Gastrocnemius medialis (tissue), 4 donors: ENCODE measurements around the gene AIG1. TPM values are rescaled to one million over a fixed set of nuclear protein-coding genes. Genes with fewer than 3 reads are reported as not detected.

Experiments used
- ATAC-seq, 2 donors: fragments of 150-250 bp; one replicate each; pipeline ENCODE4 v1.9.1; 2016
- DNase-seq, 2 donors: peaks; one replicate each; pipeline ENCODE4 v3.0.0-alpha.2; 2019
- H3K27ac ChIP-seq, 4 donors: fragments of 200-600 bp; sonication (generic); 1 replicate in 1 of 4; 2 replicates in 3 of 4; pipeline ENCODE4 v1.5.1; 2016 to 2018; ENCODE audit warnings: mild to moderate bottlenecking in 2 of 4, moderate library complexity in 1 of 4
- H3K27me3 ChIP-seq, 3 donors: fragments of 200-600 bp; sonication (generic) in 2 of 3; 1 replicate in 1 of 3; 2 replicates in 2 of 3; pipeline versions ENCODE4 v1.5.1 to v1.6.0; 2016 to 2019; ENCODE audit warnings: mild to moderate bottlenecking in 1 of 3, moderate library complexity in 1 of 3
- H3K36me3 ChIP-seq, 2 donors: fragments of 200-600 bp; sonication (generic) in 1 of 2; one replicate each; pipeline ENCODE4 v1.5.1; 2017 to 2018
- H3K4me1 ChIP-seq, 2 donors: fragments of 200-600 bp; sonication (generic) in 1 of 2; one replicate each; pipeline ENCODE4 v1.5.1; 2016 to 2017; ENCODE audit warnings: mild to moderate bottlenecking in 2 of 2
- H3K4me3 ChIP-seq, 4 donors: fragments of 200-600 bp; sonication (generic) in 3 of 4; 1 replicate in 1 of 4; 2 replicates in 3 of 4; pipeline ENCODE4 v1.5.1; 2016 to 2019; ENCODE audit warnings: mild to moderate bottlenecking in 2 of 4
- H3K9me3 ChIP-seq, 3 donors: fragments of 200-600 bp; sonication (generic) in 2 of 3; 1 replicate in 1 of 3; 2 replicates in 2 of 3; pipeline ENCODE4 v1.5.1; 2016 to 2019
- CTCF ChIP-seq, 5 experiments: fragments of 450-650 bp in 3 of 5; fragments of 200-600 bp in 2 of 5; sonication (generic) in 2 of 5; IDR thresholded peaks in 4 of 5; conservative IDR thresholded peaks in 1 of 5; 1 replicate in 4 of 5; 2 replicates in 1 of 5; pipeline ENCODE4 v1.5.1; 2016 to 2019; ENCODE audit warnings: antibody characterized with exemption in 5 of 5, mild to moderate bottlenecking in 3 of 5, moderate library complexity in 3 of 5
- POLR2A ChIP-seq, 2 donors: fragments of 450-650 bp; IDR thresholded peaks; one replicate each; pipeline ENCODE4 v1.6.1; 2017; ENCODE audit warnings: antibody characterized with exemption in 2 of 2, mild to moderate bottlenecking in 2 of 2, moderate library complexity in 2 of 2
- in situ Hi-C, 4 donors: fragments of 200-750 bp; cut with MboI; loops; one replicate each; pipeline versions ENCODE4 v1.15.0 to v1.8.0; 2017; ENCODE audit warnings: low sequenced_read_pairs in 4 of 4
- intact Hi-C: fragments of 100-400 bp; cut with DNase I; formaldehyde crosslinking; loops from one replicate; pipeline ENCODE4 v1.15.1; 2023; ENCODE audit warnings: low total_unique reads
- total RNA-seq, 4 donors: library from RNA; depleted of rRNA; stranded (reverse); fragments of >200 nt; gene quantifications; one replicate each; pipeline versions ENCODE4 v1.1.0 to v1.2.3, GENCODE V29; 2016

Gene AIG1
- total RNA-seq, 4 donors from 2014 or later: 5.3 to 10.3 (median 5.7) TPM

GRCh38 chr6:143362192-143362558, 301.5 kb downstream of the AIG1 start:
- Histone ChIP-seq H3K4me1 (no peaks in the 10 kb centered on the region), H3K9me3 (no peaks in the 10 kb centered on the region), H3K27ac (no peak overlapping the region), H3K4me3 (no peak overlapping the region), H3K27me3 (no peaks in the 10 kb centered on the region), H3K36me3 (no peaks in the 10 kb centered on the region)
- DNase-seq: no peak
- intact Hi-C loops: no loop called here
- no peak for ATAC-seq
- in situ Hi-C loops: no loop called here
- TF ChIP-seq POLR2A (IDR thresholded peaks at IDR 0.05) (no peak), CTCF (IDR thresholded peaks at IDR 0.05 in 4 of 5, conservative IDR thresholded peaks at IDR 0.05 in 1 of 5) (no peak)

- in situ Hi-C loops (no loop called here), intact Hi-C loops (no loop called here)
- TF ChIP-seq CTCF (IDR thresholded peaks at IDR 0.05 in 4 of 5, conservative IDR thresholded peaks at IDR 0.05 in 1 of 5) (no peak), POLR2A (IDR thresholded peaks at IDR 0.05) (no peak)
- DNase-seq (no peak), ATAC-seq (no peak)
- Histone ChIP-seq H3K9me3 (no peaks in the 10 kb centered on the region), H3K27ac (no peak overlapping the region), H3K36me3 (no peaks in the 10 kb centered on the region), H3K27me3 (no peaks in the 10 kb centered on the region), H3K4me3 (no peak overlapping the region), H3K4me1 (no peaks in the 10 kb centered on the region)
Measured at GRCh38 chr6:143363299-143363698, 302.6 kb downstream of the AIG1 start.

GRCh38 chr6:143368426-143368825, 307.7 kb downstream of the AIG1 start:
- Histone ChIP-seq H3K4me3 (no peak overlapping the region), H3K36me3 (no peaks in the 10 kb centered on the region), H3K4me1 (no peaks in the 10 kb centered on the region), H3K27me3 (no peaks in the 10 kb centered on the region), H3K9me3 (no peaks in the 10 kb centered on the region), H3K27ac (no peak overlapping the region)
- intact Hi-C loops (no loop called here), in situ Hi-C loops (no loop called here)
- TF ChIP-seq CTCF (IDR thresholded peaks at IDR 0.05 in 4 of 5, conservative IDR thresholded peaks at IDR 0.05 in 1 of 5): no peak
- no peak for TF ChIP-seq POLR2A (IDR thresholded peaks at IDR 0.05)
- DNase-seq: no peak
- ATAC-seq: no peak

- no peak for DNase-seq
- no peaks in the 10 kb centered on the region for H3K36me3 ChIP-seq
- in situ Hi-C loops: no loop called here
Measured at GRCh38 chr6:143369971-143370370, 309.3 kb downstream of the AIG1 start.

More at GRCh38 chr6:143369971-143370370, 309.3 kb downstream of the AIG1 start:
- Histone ChIP-seq H3K4me1 (no peaks in the 10 kb centered on the region), H3K27me3 (no peaks in the 10 kb centered on the region), H3K9me3 (no peaks in the 10 kb centered on the region), H3K4me3 (no peak overlapping the region), H3K27ac (no peak overlapping the region)
- no peak for ATAC-seq
- intact Hi-C loops: no loop called here
- no peak for TF ChIP-seq POLR2A (IDR thresholded peaks at IDR 0.05)
- TF ChIP-seq CTCF (IDR thresholded peaks at IDR 0.05 in 4 of 5, conservative IDR thresholded peaks at IDR 0.05 in 1 of 5): no peak
